IMR-90 (cell line): ENCODE data around the gene OR51E1.

Source experiments
- BHLHE40 ChIP-seq: fragments of 150-350 bp; IDR thresholded peaks from 2 replicates; pipeline ENCODE4 v1.6.1; 2016; ENCODE audit warnings: mild to moderate bottlenecking, low read depth, low read length
- CEBPB ChIP-seq: IDR thresholded peaks from 2 replicates; pipeline ENCODE4 v1.6.1; 2012; ENCODE audit warnings: low read depth, low read length, improper control_type of control experiment
- CHD1 ChIP-seq: IDR thresholded peaks from 2 replicates; pipeline ENCODE4 v1.6.1; 2012; ENCODE audit warnings: low read depth, low read length, improper control_type of control experiment
- MXI1 ChIP-seq: IDR thresholded peaks from 2 replicates; pipeline ENCODE4 v1.6.1; 2012; ENCODE audit warnings: low read depth, mild to moderate bottlenecking, low read length, moderate library complexity, borderline replicate concordance
- POLR2A ChIP-seq: IDR thresholded peaks from 2 replicates; pipeline ENCODE4 v1.6.1; 2012; ENCODE audit warnings: mild to moderate bottlenecking, low read depth, low read length
- SMC3 ChIP-seq: fragments of 150-350 bp; IDR thresholded peaks from 2 replicates; pipeline ENCODE4 v1.6.1; 2016; ENCODE audit warnings: low read depth, mild to moderate bottlenecking, antibody characterized with exemption, low read length, moderate library complexity
- TF ChIP-seq, protein P1 (sequence below): conservative IDR thresholded peaks from 2 replicates; pipeline ENCODE4 v1.5.1; 2012; ENCODE audit warnings: mild to moderate bottlenecking, low read depth, low read length, improper control_type of control experiment
- TF ChIP-seq, protein P2 (sequence below): fragments of 150-350 bp; IDR thresholded peaks from 2 replicates; pipeline ENCODE4 v1.6.1; 2016; ENCODE audit warnings: low read depth, mild to moderate bottlenecking, low read length, moderate library complexity, borderline replicate concordance

GRCh38 chr11:4645974-4646373 is 2.2 kb downstream of the OR51E1 start:
- TF ChIP-seq, protein P1, sequence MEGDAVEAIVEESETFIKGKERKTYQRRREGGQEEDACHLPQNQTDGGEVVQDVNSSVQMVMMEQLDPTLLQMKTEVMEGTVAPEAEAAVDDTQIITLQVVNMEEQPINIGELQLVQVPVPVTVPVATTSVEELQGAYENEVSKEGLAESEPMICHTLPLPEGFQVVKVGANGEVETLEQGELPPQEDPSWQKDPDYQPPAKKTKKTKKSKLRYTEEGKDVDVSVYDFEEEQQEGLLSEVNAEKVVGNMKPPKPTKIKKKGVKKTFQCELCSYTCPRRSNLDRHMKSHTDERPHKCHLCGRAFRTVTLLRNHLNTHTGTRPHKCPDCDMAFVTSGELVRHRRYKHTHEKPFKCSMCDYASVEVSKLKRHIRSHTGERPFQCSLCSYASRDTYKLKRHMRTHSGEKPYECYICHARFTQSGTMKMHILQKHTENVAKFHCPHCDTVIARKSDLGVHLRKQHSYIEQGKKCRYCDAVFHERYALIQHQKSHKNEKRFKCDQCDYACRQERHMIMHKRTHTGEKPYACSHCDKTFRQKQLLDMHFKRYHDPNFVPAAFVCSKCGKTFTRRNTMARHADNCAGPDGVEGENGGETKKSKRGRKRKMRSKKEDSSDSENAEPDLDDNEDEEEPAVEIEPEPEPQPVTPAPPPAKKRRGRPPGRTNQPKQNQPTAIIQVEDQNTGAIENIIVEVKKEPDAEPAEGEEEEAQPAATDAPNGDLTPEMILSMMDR: no peak
- TF ChIP-seq BHLHE40 (no peak), POLR2A (no peak), CEBPB (no peak), SMC3 (no peak), MXI1 (no peak), CHD1 (no peak)
- TF ChIP-seq, protein P2, sequence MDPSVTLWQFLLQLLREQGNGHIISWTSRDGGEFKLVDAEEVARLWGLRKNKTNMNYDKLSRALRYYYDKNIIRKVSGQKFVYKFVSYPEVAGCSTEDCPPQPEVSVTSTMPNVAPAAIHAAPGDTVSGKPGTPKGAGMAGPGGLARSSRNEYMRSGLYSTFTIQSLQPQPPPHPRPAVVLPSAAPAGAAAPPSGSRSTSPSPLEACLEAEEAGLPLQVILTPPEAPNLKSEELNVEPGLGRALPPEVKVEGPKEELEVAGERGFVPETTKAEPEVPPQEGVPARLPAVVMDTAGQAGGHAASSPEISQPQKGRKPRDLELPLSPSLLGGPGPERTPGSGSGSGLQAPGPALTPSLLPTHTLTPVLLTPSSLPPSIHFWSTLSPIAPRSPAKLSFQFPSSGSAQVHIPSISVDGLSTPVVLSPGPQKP: no peak
